H9 (cell line): ENCODE measurements around the gene TMEM217. TPM values are rescaled to one million over a fixed set of nuclear protein-coding genes. Genes with fewer than 3 reads are reported as not detected.

Experiments used
- DNase-seq: peaks from one replicate; pipeline ENCODE4 v3.0.0-alpha.2; 2017
- H2AFZ ChIP-seq: one replicate; pipeline ENCODE4 v1.6.1; 2013; ENCODE audit warnings: mild to moderate bottlenecking, low read length, control low read depth, moderate library complexity
- H2AK5ac ChIP-seq: 2 replicates; pipeline ENCODE4 v1.6.1; 2013; ENCODE audit warnings: low read length, control low read depth, mixed read lengths; ENCODE audit not compliant: insufficient read length
- H2BK120ac ChIP-seq: one replicate; pipeline ENCODE4 v1.6.1; 2013; ENCODE audit warnings: low read depth, mild to moderate bottlenecking, low read length, control low read depth, inconsistent platforms; ENCODE audit not compliant: poor library complexity, severe bottlenecking
- H2BK12ac ChIP-seq: 2 replicates; pipeline ENCODE4 v1.6.1; 2013; ENCODE audit warnings: low read length, control low read depth, mixed read lengths, low read depth; ENCODE audit not compliant: insufficient read length
- H2BK15ac ChIP-seq: 2 replicates; pipeline ENCODE4 v1.6.1; 2013; ENCODE audit warnings: low read depth, low read length, control low read depth
- H2BK20ac ChIP-seq: one replicate; pipeline ENCODE4 v1.6.1; 2013; ENCODE audit warnings: low read depth, mild to moderate bottlenecking, low read length, control low read depth, inconsistent platforms; ENCODE audit not compliant: poor library complexity, severe bottlenecking
- H2BK5ac ChIP-seq: 2 replicates; pipeline ENCODE4 v1.6.1; 2013; ENCODE audit warnings: low read length, control low read depth, mixed read lengths; ENCODE audit not compliant: insufficient read length
- H3K14ac ChIP-seq: 2 replicates; pipeline ENCODE4 v1.6.1; 2013; ENCODE audit warnings: low read length, control low read depth; ENCODE audit not compliant: insufficient read depth
- H3K18ac ChIP-seq: 2 replicates; pipeline ENCODE4 v1.6.1; 2013; ENCODE audit warnings: low read depth, mild to moderate bottlenecking, mixed read lengths, low read length, control low read depth; ENCODE audit not compliant: insufficient read length
- H3K23ac ChIP-seq: 2 replicates; pipeline ENCODE4 v1.6.1; 2013; ENCODE audit warnings: low read length, control low read depth, mixed read lengths, low read depth; ENCODE audit not compliant: insufficient read length
- H3K23me2 ChIP-seq: 2 replicates; pipeline ENCODE4 v1.6.1; 2013; ENCODE audit warnings: low read depth, mild to moderate bottlenecking, mixed read lengths, low read length, control low read depth; ENCODE audit not compliant: insufficient read length, poor library complexity, severe bottlenecking
- H3K27ac ChIP-seq: 2 replicates; pipeline ENCODE4 v1.5.1; 2013; ENCODE audit warnings: low read length, control low read depth, mixed read lengths, low read depth; ENCODE audit not compliant: insufficient read length
- H3K27me3 ChIP-seq: 2 replicates; pipeline ENCODE4 v1.6.1; 2013; ENCODE audit warnings: low read length, control low read depth, inconsistent platforms; ENCODE audit not compliant: insufficient read depth
- H3K4ac ChIP-seq: 2 replicates; pipeline ENCODE4 v1.6.1; 2013; ENCODE audit warnings: low read depth, mild to moderate bottlenecking, control low read depth, inconsistent platforms, low read length, moderate library complexity
- H3K4me1 ChIP-seq: 2 replicates; pipeline ENCODE4 v1.6.1; 2013; ENCODE audit warnings: low read length, control low read depth, inconsistent platforms; ENCODE audit not compliant: insufficient read depth
- H3K4me2 ChIP-seq: 2 replicates; pipeline ENCODE4 v1.6.1; 2013; ENCODE audit warnings: low read length, control low read depth, mixed read lengths; ENCODE audit not compliant: insufficient read length, insufficient read depth
- H3K56ac ChIP-seq: 2 replicates; pipeline ENCODE4 v1.6.1; 2013; ENCODE audit warnings: low read depth, mild to moderate bottlenecking, mixed read lengths, low read length, control low read depth; ENCODE audit not compliant: insufficient read length
- H3K79me1 ChIP-seq: 2 replicates; pipeline ENCODE4 v1.6.1; 2013; ENCODE audit warnings: low read depth, mild to moderate bottlenecking, moderate library complexity, low read length, control low read depth, inconsistent platforms; ENCODE audit not compliant: insufficient read depth, poor library complexity, severe bottlenecking
- H3K79me2 ChIP-seq: 2 replicates; pipeline ENCODE4 v1.6.1; 2013; ENCODE audit warnings: low read length, control low read depth, inconsistent platforms; ENCODE audit not compliant: insufficient read depth
- H3K9ac ChIP-seq: 2 replicates; pipeline ENCODE4 v1.6.1; 2013; ENCODE audit warnings: low read length, control low read depth, mixed read lengths; ENCODE audit not compliant: insufficient read length; ENCODE audit errors: extremely low read depth
- H3K9me3 ChIP-seq: one replicate; pipeline ENCODE4 v1.6.1; 2013; ENCODE audit warnings: low read depth, low read length, inconsistent platforms; ENCODE audit not compliant: control insufficient read depth
- H3T11ph ChIP-seq: one replicate; pipeline ENCODE4 v1.6.1; 2013; ENCODE audit warnings: mild to moderate bottlenecking, low read length, control low read depth, inconsistent platforms
- H4K20me1 ChIP-seq: one replicate; pipeline ENCODE4 v1.6.1; 2013; ENCODE audit not compliant: control insufficient read depth, insufficient read length, insufficient read depth
- H4K5ac ChIP-seq: 2 replicates; pipeline ENCODE4 v1.6.1; 2013; ENCODE audit warnings: low read depth, mild to moderate bottlenecking, mixed read lengths, low read length, control low read depth; ENCODE audit not compliant: insufficient read length
- H4K8ac ChIP-seq: replicated peaks from 2 replicates; pipeline ENCODE4 v1.6.1; 2013; ENCODE audit warnings: low read length, control low read depth, mixed read lengths, low read depth; ENCODE audit not compliant: insufficient read length
- H4K91ac ChIP-seq: 2 replicates; pipeline ENCODE4 v1.6.1; 2013; ENCODE audit warnings: low read depth, mild to moderate bottlenecking, moderate library complexity, mixed read lengths, low read length, control low read depth; ENCODE audit not compliant: insufficient read length
- H3K27ac Mint-ChIP-seq, 3 experiments: 2 replicates in 2 of 3; 3 replicates in 1 of 3; pipeline ENCODE4 v1.8.0; 2020 to 2021; ENCODE audit warnings: mixed read lengths in 3 of 3, mild to moderate bottlenecking in 1 of 3, moderate library complexity in 1 of 3
- H3K27me3 Mint-ChIP-seq: 2 replicates; pipeline ENCODE4 v1.8.0; 2021; ENCODE audit warnings: low read depth, mild to moderate bottlenecking, moderate library complexity, mixed read lengths
- H3K36me3 Mint-ChIP-seq, 3 experiments: 2 replicates in 2 of 3; 3 replicates in 1 of 3; pipeline ENCODE4 v1.8.0; 2020 to 2021; ENCODE audit warnings: low read depth in 3 of 3, mixed read lengths in 3 of 3; ENCODE audit not compliant: insufficient read depth in 1 of 3
- H3K4me1 Mint-ChIP-seq, 2 experiments: 2 replicates each; pipeline ENCODE4 v1.8.0; 2020; ENCODE audit warnings: mixed read lengths in 2 of 2
- H3K4me3 Mint-ChIP-seq, 2 experiments: 2 replicates in 1 of 2; 3 replicates in 1 of 2; pipeline ENCODE4 v1.8.0; 2020 to 2021; ENCODE audit warnings: mild to moderate bottlenecking in 2 of 2, mixed read lengths in 2 of 2, moderate library complexity in 1 of 2
- H3K9me3 Mint-ChIP-seq, 2 experiments: 2 replicates in 1 of 2; 3 replicates in 1 of 2; pipeline ENCODE4 v1.8.0; 2020; ENCODE audit warnings: mild to moderate bottlenecking in 2 of 2, mixed read lengths in 2 of 2, moderate library complexity in 1 of 2
- WGBS: extraction: QIAGEN DNeasy Blood & Tissue Kit; methylation state at CpG from one replicate; pipeline ENCODE4 v1.1.7; 2013; ENCODE audit warnings: missing lambda C conversion rate, low lambda C conversion rate, mixed read lengths; ENCODE audit not compliant: insufficient read length; ENCODE audit errors: extremely low coverage; 5-methylcytosine and 5-hydroxymethylcytosine counted together
- total RNA-seq: library from RNA; stranded (reverse); gene quantifications from 2 replicates; pipeline ENCODE4 v1.2.1, GENCODE V29; 2021
- TF ChIP-seq, protein P1 (sequence below): fragments of 200-600 bp; sonication (generic); conservative IDR thresholded peaks from 3 replicates; pipeline ENCODE4 v1.8.0; 2021; ENCODE audit warnings: antibody characterized with exemption, mild to moderate bottlenecking

Gene TMEM217
- total RNA-seq, 1 experiment from 2014 or later: 1.1 TPM

DNA sequence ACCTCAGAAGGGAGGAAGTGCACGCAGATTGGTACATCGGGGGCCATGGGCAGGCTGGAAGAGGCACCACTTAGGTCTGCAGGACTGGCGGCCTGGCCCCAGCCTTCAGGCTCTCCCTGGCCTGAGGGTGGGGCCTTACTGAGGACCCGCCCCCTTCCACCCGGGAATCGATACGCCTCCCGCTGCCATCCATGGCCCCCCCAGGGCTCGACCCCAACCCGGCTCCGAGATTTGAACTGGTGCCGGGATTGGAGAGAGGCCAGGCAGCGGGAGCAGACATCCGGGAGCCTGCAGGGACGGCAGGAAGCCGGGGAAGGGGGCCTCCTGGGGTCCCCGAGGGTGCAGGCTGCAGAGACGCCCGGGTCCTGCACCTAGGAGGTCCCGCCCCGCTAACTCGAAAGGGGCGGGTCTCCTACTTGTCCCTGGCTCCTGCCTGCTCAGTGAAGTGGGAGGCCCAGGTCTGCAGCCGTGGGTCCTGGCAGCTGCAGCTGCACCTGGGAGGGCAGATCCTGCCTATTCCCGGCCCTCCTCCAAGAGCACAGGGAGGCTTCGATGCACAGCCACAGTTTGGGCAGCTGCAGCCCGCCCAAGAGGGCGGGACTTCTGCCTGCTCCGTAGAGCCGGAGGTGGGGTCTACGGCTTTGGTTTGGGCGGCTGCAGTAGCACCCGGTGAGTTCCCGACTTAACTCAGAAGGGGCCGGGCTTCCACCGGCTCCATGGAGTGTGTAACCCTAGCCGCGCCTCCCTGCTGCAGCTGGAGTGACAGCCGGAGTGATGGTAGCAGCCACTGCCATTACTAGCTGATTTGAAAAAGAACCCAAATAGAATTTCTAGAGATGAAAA is 35.6 kb downstream of the TMEM217 start:
- no peak overlapping the region for H3K18ac ChIP-seq
- no CpG with 5 or more reads among the region's 39 CpGs for WGBS
- peak overlapping the region; percentile 88 to 96 (median 92) for H3K27ac Mint-ChIP-seq

More for the DNA sequence above, 35.6 kb downstream of the TMEM217 start:
- no peak overlapping the region for H4K91ac ChIP-seq
- H3K27me3 ChIP-seq: no peaks in the 10 kb centered on the region
- H2BK12ac ChIP-seq: no peak overlapping the region
- no peak overlapping the region for H3T11ph ChIP-seq
- no peaks in the 10 kb centered on the region for H3K79me1 ChIP-seq
- peak overlapping the region; percentile 41 for H3K9ac ChIP-seq
- Mint-ChIP-seq H3K4me1 (peaks cover 12% of the 10 kb centered on the region in 2 experiments), H3K36me3 (no peaks in the 10 kb centered on the region), H3K9me3 (no peaks in the 10 kb centered on the region), H3K4me3 (peak overlapping the region; percentile 79 to 90), H3K27me3 (no peaks in the 10 kb centered on the region)
- peak overlapping the region; percentile 77 for H3K4me2 ChIP-seq
- no peaks in the 10 kb centered on the region for H3K4me1 ChIP-seq
- H2BK15ac ChIP-seq: no peak overlapping the region
- H3K23ac ChIP-seq: no peak overlapping the region
- H3K56ac ChIP-seq: no peak overlapping the region
- peak; percentile 98 for DNase-seq
- H2BK5ac ChIP-seq: no peak overlapping the region
- H3K4ac ChIP-seq: no peak overlapping the region
- H3K14ac ChIP-seq: no peak overlapping the region
- H3K79me2 ChIP-seq: no peaks in the 10 kb centered on the region
- H2BK20ac ChIP-seq: no peak overlapping the region
- peak overlapping the region; percentile 45 for H2AFZ ChIP-seq
- H4K5ac ChIP-seq: no peak overlapping the region
- no peak overlapping the region for H2AK5ac ChIP-seq
- H4K20me1 ChIP-seq: no peaks in the 10 kb centered on the region
- no peak overlapping the region for H4K8ac ChIP-seq
- TF ChIP-seq, protein P1, sequence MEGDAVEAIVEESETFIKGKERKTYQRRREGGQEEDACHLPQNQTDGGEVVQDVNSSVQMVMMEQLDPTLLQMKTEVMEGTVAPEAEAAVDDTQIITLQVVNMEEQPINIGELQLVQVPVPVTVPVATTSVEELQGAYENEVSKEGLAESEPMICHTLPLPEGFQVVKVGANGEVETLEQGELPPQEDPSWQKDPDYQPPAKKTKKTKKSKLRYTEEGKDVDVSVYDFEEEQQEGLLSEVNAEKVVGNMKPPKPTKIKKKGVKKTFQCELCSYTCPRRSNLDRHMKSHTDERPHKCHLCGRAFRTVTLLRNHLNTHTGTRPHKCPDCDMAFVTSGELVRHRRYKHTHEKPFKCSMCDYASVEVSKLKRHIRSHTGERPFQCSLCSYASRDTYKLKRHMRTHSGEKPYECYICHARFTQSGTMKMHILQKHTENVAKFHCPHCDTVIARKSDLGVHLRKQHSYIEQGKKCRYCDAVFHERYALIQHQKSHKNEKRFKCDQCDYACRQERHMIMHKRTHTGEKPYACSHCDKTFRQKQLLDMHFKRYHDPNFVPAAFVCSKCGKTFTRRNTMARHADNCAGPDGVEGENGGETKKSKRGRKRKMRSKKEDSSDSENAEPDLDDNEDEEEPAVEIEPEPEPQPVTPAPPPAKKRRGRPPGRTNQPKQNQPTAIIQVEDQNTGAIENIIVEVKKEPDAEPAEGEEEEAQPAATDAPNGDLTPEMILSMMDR: no peak
- H3K9me3 ChIP-seq: no peaks in the 10 kb centered on the region
- H3K27ac ChIP-seq: no peak overlapping the region
- H2BK120ac ChIP-seq: no peak overlapping the region
- peaks cover 3% of the 10 kb centered on the region for H3K23me2 ChIP-seq
